SK-N-SH treated with all-trans-retinoic acid at 6 μM for 48 hours (cell line): ENCODE data around the gene EGFL7.

Experiments
- ARNTL ChIP-seq: fragments of 450-650 bp; formaldehyde crosslinking; IDR thresholded peaks from 2 replicates; pipeline ENCODE4 v1.5.0; 2020; ENCODE audit warnings: low read depth, mild to moderate bottlenecking, moderate library complexity, borderline replicate concordance
- CSDC2 ChIP-seq: fragments of 250-450 bp; sonication (Bioruptor Pico); IDR thresholded peaks from 2 replicates; pipeline ENCODE4 v1.5.0; 2020; ENCODE audit warnings: mild to moderate bottlenecking, moderate library complexity
- OSR1 ChIP-seq: fragments of 250-450 bp; sonication (Bioruptor Pico); IDR thresholded peaks from 2 replicates; pipeline ENCODE4 v1.8.0; 2022; ENCODE audit warnings: moderate library complexity, mild to moderate bottlenecking, inconsistent platforms
- RARB ChIP-seq: fragments of 250-450 bp; sonication (Bioruptor Pico); IDR thresholded peaks from 2 replicates; pipeline ENCODE4 v1.8.0; 2021; ENCODE audit warnings: mild to moderate bottlenecking, moderate library complexity
- TCF4 ChIP-seq: fragments of 250-450 bp; sonication (Bioruptor Pico); IDR thresholded peaks from 2 replicates; pipeline ENCODE4 v1.8.0; 2021; ENCODE audit warnings: mild to moderate bottlenecking, moderate library complexity, borderline replicate concordance
- TOX ChIP-seq: fragments of 250-450 bp; sonication (Bioruptor Pico); IDR thresholded peaks from 2 replicates; pipeline ENCODE4 v1.8.0; 2021; ENCODE audit warnings: mild to moderate bottlenecking, moderate library complexity, borderline replicate concordance
- ZFP3 ChIP-seq: fragments of 250-450 bp; sonication (Bioruptor Pico); IDR thresholded peaks from 2 replicates; pipeline ENCODE4 v1.5.0; 2020; ENCODE audit warnings: mild to moderate bottlenecking, moderate library complexity
- ZNF70 ChIP-seq: fragments of 450-650 bp; formaldehyde crosslinking; IDR thresholded peaks from 2 replicates; pipeline ENCODE4 v1.5.0; 2020; ENCODE audit warnings: mild to moderate bottlenecking, moderate library complexity
- ZNF8 ChIP-seq: fragments of 450-650 bp; formaldehyde crosslinking; IDR thresholded peaks from 2 replicates; pipeline ENCODE4 v1.5.0; 2020; ENCODE audit warnings: mild to moderate bottlenecking, moderate library complexity
- TF ChIP-seq, protein P1 (sequence below): fragments of 250-450 bp; sonication (Bioruptor Pico); IDR thresholded peaks from 2 replicates; pipeline ENCODE4 v1.8.0; 2020; ENCODE audit warnings: mild to moderate bottlenecking, moderate library complexity, borderline replicate concordance
- TF ChIP-seq, protein P2 (sequence below): fragments of 250-450 bp; sonication (Bioruptor Pico); IDR thresholded peaks from 2 replicates; pipeline ENCODE4 v1.5.1; 2020; ENCODE audit warnings: low read depth, mild to moderate bottlenecking, moderate library complexity
- TF ChIP-seq, protein P3 (sequence below): fragments of 250-450 bp; sonication (Bioruptor Pico); IDR thresholded peaks from 2 replicates; pipeline ENCODE4 v1.5.0; 2020; ENCODE audit warnings: mild to moderate bottlenecking, moderate library complexity

DNA sequence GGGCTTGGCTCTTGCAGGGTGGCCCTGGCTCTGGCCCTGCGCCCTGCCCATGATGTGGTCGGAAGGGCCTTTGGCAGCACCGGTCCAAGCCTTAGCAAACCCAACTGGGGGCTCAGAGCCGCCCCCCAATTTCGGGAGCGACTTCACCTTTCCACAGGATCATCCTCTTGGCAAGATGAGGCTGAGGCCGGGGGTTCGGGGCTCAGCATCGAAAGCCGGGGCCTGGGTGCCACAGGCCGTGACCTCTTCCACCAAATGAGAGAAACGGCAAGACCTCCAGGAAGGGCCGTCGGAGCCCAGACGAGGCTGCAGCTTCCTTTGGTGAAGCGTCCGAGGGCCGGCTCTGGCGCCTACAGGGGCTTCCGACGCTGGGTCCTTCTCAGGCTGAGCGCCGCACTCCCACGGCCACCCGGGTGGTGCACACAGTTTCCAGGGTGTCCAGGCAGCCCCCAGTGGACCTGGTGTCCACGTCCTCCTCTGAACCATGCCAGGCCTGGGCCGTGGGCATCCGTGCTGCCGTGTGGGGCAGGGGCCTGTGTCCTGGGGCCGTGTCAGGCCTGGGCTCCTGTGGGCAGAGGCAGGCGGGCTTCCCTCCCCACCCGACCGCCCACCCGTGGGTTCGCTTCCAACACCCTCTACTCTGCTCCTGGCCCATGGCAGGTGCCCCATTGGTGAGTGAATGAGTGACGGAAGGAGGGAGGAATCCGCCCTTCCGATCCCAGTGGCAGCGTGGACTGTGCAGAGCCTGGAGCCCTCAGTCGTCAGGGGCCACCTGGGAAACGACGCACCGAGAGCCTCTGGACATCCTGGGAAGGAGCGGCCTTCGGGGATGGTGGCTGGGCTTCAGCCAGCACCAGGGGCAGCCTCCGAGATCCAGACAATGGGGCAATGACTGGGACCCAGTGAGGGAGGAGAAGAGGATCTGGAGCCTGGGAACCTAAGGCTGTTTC, 29.7 kb downstream of the EGFL7 start:
- no peak for TF ChIP-seq CSDC2
- TF ChIP-seq OSR1 (CRISPR knock-in tag): no peak
- TF ChIP-seq TOX: no peak
- no peak for TF ChIP-seq ZFP3 (CRISPR knock-in tag)
- TF ChIP-seq, protein P1, sequence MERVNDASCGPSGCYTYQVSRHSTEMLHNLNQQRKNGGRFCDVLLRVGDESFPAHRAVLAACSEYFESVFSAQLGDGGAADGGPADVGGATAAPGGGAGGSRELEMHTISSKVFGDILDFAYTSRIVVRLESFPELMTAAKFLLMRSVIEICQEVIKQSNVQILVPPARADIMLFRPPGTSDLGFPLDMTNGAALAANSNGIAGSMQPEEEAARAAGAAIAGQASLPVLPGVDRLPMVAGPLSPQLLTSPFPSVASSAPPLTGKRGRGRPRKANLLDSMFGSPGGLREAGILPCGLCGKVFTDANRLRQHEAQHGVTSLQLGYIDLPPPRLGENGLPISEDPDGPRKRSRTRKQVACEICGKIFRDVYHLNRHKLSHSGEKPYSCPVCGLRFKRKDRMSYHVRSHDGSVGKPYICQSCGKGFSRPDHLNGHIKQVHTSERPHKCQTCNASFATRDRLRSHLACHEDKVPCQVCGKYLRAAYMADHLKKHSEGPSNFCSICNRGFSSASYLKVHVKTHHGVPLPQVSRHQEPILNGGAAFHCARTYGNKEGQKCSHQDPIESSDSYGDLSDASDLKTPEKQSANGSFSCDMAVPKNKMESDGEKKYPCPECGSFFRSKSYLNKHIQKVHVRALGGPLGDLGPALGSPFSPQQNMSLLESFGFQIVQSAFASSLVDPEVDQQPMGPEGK (CRISPR knock-in tag): no peak
- TF ChIP-seq, protein P2, sequence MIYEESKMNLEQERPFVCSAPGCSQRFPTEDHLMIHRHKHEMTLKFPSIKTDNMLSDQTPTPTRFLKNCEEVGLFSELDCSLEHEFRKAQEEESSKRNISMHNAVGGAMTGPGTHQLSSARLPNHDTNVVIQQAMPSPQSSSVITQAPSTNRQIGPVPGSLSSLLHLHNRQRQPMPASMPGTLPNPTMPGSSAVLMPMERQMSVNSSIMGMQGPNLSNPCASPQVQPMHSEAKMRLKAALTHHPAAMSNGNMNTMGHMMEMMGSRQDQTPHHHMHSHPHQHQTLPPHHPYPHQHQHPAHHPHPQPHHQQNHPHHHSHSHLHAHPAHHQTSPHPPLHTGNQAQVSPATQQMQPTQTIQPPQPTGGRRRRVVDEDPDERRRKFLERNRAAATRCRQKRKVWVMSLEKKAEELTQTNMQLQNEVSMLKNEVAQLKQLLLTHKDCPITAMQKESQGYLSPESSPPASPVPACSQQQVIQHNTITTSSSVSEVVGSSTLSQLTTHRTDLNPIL: no peak
- no peak for TF ChIP-seq RARB
- TF ChIP-seq TCF4 (CRISPR knock-in tag): no peak
- TF ChIP-seq, protein P3, sequence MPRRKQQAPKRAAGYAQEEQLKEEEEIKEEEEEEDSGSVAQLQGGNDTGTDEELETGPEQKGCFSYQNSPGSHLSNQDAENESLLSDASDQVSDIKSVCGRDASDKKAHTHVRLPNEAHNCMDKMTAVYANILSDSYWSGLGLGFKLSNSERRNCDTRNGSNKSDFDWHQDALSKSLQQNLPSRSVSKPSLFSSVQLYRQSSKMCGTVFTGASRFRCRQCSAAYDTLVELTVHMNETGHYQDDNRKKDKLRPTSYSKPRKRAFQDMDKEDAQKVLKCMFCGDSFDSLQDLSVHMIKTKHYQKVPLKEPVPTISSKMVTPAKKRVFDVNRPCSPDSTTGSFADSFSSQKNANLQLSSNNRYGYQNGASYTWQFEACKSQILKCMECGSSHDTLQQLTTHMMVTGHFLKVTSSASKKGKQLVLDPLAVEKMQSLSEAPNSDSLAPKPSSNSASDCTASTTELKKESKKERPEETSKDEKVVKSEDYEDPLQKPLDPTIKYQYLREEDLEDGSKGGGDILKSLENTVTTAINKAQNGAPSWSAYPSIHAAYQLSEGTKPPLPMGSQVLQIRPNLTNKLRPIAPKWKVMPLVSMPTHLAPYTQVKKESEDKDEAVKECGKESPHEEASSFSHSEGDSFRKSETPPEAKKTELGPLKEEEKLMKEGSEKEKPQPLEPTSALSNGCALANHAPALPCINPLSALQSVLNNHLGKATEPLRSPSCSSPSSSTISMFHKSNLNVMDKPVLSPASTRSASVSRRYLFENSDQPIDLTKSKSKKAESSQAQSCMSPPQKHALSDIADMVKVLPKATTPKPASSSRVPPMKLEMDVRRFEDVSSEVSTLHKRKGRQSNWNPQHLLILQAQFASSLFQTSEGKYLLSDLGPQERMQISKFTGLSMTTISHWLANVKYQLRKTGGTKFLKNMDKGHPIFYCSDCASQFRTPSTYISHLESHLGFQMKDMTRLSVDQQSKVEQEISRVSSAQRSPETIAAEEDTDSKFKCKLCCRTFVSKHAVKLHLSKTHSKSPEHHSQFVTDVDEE (CRISPR knock-in tag): no peak
- no peak for TF ChIP-seq ARNTL (CRISPR knock-in tag)
- no peak for TF ChIP-seq ZNF8 (CRISPR knock-in tag)
- TF ChIP-seq ZNF70: no peak
